ENCODE measurements around the gene RHEB.

DNA sequence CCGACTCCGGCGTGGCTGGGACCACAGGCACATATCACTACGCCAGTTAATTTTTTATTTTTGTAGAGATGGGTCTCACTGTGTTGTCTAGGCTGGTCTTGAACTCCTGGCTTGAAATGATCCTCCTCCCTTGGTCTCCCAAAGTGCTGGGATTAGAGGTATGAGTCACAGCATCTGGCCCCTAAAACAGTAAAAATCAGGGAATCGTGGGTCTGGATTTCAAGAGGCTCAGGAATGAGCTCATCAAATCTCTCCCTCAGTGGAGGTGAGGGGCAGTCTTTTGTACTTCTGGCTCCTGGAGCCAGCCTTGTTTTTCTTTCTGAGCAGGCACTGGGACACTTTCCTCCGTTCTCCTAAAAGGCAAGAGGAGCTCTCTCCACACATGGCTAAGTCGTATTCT, 32.1 kb upstream of the RHEB start:
- TF ChIP-seq, protein P1, sequence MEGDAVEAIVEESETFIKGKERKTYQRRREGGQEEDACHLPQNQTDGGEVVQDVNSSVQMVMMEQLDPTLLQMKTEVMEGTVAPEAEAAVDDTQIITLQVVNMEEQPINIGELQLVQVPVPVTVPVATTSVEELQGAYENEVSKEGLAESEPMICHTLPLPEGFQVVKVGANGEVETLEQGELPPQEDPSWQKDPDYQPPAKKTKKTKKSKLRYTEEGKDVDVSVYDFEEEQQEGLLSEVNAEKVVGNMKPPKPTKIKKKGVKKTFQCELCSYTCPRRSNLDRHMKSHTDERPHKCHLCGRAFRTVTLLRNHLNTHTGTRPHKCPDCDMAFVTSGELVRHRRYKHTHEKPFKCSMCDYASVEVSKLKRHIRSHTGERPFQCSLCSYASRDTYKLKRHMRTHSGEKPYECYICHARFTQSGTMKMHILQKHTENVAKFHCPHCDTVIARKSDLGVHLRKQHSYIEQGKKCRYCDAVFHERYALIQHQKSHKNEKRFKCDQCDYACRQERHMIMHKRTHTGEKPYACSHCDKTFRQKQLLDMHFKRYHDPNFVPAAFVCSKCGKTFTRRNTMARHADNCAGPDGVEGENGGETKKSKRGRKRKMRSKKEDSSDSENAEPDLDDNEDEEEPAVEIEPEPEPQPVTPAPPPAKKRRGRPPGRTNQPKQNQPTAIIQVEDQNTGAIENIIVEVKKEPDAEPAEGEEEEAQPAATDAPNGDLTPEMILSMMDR (IDR thresholded peaks at IDR 0.05): no peak
- no peak for TF ChIP-seq ZFX (IDR thresholded peaks at IDR 0.05; ENCODE audit: borderline replicate concordance)
